Ammon's horn (tissue), 1 donor: Measurements from ENCODE around the gene PDSS2.
A peak's percentile ranks its signal among the peaks of the same experiment; 100 is the strongest.
"Not testable (repeated sequence)": the region's sequence is repeated elsewhere in the genome, so short reads cannot be mapped to it uniquely, and the experiment has no call there.

Experiments used
- DNase-seq: peaks from one replicate; pipeline ENCODE4 v3.0.0-alpha.2; 2016; ENCODE audit warnings: low spot score

PDSS2 gene, protein sequence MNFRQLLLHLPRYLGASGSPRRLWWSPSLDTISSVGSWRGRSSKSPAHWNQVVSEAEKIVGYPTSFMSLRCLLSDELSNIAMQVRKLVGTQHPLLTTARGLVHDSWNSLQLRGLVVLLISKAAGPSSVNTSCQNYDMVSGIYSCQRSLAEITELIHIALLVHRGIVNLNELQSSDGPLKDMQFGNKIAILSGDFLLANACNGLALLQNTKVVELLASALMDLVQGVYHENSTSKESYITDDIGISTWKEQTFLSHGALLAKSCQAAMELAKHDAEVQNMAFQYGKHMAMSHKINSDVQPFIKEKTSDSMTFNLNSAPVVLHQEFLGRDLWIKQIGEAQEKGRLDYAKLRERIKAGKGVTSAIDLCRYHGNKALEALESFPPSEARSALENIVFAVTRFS

DNA sequence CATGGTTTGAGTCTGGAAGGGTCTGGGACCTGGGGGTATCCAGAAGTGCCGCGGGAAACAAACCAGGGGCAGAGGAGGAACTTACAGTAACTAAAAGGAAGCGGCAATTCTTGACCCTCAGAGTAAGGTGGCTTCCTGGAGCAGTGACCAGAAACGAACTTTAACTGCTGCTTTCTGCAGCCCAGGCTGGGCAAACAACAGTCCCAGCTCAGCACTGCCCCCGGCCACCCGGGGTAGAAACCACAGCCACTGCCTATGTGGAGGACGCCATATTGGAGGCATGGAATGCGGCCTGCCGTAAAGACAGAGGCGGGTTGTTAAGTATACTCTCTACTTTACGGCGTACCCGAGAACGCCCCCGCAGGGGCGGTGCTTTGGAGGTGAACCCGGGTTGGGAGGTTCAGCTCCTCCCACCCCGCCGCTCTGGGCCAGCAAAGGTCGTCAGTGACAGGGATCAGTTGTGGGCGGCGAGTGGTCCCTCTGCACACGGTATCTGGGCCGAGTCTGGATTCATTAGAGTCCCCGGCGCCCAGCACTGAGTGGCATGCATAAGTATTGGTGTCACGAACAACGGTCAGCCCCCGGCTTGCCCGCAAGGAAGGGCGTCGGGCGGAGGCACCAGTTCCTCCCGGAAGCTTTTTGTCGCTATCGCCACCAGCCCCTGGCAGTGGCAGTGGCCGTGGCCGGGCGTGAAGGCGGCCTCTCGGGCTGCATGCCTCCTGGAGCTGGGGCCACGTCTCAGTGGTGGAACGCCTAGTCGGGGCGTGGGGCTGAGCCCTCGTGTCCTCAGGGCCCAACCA lies at the start of gene PDSS2:
Gene PDSS2, minus strand, starts transcription at position 282 of the 800 bp plus-strand sequence. Its CDS starts 279 bp downstream, at position 3.
- DNase-seq: peak; percentile 98

DNA sequence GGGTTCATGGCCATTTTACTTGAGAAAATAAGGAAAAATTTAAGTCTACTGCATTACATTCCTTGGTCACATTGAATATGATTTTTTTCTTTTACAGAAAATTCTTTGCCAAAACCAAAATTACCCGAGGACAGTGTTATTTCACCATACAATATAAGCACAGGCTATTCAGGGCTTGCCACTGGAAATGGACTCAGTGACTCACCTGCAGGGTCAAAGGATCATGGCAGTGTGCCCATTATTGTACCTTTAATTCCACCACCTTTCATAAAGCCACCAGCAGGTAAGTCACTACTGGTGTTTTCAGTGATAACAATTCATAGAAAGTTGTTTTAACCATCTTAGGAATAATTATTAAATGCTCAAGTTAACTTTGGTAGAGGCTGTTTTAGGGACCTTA lies 46.8 kb upstream of the PDSS2 start:
- DNase-seq: no peak

DNA sequence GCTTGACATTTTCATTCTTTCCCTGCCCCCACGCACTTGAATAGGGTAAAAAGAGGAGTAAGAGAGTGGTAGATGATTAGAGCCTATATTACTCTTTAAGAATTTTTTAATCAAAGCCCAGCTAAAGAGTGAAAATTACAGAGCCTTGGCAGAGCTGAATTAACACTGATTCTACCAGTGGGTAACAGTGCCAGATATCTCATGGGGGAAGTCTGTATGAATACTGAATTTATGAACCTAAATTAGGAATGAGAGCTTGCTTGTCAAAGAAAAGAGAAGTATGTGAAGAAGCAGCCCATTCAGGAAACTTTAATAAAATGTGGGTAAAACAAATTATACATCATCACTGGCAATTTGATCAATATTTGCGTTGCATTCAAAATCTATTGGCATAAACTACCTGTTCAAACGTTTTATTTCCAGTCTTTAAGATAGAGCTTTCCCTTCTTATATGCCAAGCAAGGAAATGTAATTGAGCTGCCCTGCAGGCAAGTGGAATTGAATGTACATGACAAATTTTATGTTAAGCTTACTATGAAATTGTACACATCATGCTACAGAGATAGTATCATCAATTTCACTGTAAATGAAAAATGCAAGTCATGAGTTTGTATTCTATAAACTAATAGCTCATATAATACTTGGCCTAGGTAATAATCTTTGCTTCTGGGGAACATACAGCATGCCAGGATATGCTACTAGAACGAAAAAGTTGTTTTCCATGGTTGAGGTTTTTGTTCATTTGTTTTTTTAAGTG lies 45.1 kb upstream of the PDSS2 start:
- no peak for DNase-seq

DNA sequence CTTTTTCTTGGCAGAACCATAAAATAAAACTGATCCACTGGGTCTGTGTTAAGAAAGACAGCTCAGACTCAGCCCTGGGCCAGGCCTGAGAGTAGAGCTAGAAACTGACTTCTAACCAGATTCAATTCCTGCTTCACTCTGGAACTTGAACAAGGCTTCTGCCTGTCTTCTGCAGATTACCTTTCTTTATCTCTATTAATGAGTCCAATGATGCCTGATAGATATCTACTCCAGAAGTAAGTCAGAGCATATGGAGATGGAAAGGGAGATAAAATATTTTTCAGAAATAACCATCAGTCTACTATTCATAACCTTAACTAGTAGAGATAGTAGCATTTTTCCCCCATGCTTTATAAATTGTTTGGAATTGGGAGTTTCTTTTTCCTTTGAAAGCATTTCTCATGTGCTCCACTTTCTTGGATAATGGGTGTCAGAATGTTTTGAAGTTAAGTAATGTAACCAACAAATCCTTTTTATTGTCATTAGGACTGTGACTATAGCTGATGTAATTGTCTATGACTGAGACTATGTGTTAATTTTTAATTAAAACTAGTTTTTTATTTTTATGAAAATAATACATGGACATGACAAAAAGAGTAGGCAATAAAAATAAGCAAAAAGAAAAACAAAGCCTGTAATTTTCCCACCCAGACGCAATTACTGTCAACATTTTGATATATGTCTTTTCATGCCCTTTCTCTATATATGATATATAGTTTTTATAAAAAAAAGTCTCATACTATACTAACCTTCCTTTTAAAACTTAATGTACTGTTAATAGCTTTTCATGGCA lies 37.7 kb upstream of the PDSS2 start:
- DNase-seq: no peak

DNA sequence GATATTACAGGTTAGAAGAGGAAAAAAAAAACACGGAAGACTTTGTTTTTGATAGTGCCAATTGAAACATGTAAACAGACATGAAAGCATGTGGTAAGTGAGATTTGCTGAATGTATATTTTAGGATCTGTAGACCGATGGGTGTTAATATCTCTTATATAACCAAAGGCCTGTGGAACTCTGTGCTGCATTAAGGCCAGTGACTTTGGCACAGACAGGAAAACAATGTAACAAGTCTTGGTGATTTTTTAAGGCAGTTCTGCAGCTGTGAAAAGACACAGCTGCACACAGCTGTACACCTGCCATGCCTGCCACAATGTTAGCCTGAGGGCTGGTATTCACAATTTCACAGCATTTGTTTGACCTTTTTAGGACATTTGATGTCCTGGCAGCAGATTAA lies 36.6 kb upstream of the PDSS2 start:
- DNase-seq: no peak

DNA sequence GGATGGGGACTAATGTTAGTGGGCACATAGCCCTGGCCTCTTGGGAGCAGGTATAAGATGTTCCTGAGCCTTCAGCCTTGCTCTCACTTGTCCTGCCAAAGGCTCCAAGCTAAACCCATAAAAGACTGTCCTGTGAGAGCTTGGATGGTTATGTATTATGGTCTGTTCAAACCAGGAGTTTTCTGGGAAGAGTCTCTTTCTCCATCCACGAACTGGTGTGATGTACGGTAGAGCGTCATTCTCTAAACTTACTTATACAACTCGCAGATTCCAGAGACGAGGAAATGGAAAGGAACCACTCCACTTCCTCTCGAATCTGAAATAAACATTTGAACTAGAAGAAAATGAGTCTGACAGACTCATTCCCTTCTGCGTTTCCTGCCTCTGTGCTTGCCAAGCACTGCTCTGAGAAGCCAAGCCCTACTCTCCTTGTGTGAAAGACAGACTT lies 35.9 kb upstream of the PDSS2 start:
- peak; percentile 45 for DNase-seq

DNA sequence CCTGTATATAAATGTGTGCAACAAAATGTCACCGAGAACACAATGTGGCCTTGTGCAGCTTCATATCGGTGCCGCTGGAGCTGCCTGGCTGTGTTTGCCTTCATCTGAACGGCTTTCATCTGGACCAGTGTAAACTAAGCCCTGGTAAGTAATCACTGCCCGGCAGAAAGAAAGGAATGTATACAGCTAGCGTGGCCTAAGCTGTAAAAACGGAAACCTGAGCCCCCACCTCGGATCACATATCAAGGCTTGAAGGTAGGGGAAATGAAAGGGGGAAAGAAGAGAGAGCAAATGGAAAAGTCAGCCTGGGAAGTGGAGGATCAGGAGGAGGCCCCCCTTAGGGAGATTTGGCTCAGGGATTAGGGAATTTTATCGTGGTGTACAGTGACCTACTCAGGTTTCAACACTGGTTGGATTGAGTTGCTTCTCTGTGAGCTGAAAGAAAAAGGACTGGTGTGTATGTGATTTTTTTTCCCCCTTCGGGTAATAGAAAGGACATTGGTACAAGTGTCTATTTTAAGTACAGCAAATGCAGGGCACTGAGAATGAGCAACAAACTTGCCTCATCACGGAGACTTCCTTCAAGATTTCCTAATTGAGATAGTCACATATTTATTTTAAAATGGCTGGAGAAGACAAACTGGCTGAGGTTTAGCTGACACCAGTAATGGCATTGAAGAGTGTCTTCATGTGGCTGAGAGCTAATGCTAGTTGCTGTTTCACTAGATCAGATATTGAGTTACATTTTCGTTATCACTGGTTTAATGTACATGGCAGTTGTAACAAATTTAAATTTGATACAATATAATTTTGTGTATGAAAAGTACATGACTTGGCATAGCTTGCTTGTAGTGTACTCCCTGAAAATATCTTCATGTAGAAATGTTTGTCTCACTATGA lies 34.0 kb upstream of the PDSS2 start:
- DNase-seq: peak; percentile 84

DNA sequence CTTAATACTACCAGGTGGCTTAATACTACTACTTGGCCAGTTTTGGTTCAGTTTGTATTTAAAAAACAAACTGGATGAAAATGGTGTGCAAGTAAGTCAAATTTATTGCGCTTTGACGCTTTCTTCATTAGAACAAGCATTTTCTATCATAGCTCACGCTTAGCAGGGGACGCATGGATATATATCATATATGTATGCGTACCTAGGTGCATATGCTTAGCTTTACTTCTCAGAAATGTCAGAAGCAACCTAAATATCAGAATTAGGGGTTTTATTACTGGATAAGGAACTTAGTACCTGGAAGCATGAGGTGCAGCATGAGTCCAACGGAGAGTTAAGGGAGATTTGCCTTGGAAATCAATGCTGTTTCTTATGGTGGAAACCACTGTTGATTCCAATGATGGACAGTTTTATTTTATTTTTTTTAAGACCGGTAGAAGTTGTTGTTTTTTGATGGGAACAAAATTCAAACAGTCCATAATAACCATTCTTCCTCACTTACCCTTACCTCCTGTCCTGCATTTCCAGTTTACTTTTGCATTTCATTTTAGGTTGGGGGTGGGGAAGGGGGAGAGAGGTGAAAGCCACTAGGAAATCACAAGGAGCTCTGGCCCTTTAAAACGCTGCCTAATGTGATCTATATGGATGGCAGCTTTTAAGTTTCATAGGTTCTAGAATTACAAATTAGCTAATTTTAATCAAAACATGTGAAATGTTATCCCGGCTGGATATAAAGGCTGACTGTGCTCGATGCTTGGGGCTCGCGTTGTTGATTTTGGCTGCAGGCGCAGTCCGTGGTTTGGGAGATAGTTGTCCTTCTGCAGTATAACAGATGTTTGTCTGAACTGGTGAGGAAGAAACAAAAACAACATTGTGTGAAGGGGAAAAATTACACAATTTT lies 32.6 kb upstream of the PDSS2 start:
- DNase-seq: peak; percentile 91

DNA sequence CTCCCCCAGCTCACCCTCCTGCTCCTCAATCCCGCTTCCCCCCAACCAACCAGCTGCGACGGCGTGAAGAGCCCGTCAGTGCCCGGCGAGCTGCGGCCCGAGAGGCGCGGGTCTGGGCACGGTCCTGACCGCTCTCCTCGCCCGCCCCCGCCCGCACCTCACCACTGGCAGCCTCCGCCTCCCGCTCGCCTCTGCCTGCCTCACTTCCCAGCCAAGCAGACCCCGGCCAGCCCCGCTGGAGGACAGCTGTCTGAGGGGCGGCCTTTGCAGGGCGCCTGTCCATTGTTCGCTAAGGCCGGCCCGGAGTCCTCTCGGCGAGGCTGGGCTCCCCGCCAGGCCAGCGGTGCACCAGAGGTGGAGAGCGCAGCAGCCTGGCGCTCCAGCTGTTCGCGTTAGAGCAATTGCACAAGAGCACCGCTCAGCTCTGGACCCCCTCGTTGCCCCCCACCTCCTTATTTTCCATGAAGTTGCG lies 31.8 kb upstream of the PDSS2 start:
- peak; percentile 56 for DNase-seq

DNA sequence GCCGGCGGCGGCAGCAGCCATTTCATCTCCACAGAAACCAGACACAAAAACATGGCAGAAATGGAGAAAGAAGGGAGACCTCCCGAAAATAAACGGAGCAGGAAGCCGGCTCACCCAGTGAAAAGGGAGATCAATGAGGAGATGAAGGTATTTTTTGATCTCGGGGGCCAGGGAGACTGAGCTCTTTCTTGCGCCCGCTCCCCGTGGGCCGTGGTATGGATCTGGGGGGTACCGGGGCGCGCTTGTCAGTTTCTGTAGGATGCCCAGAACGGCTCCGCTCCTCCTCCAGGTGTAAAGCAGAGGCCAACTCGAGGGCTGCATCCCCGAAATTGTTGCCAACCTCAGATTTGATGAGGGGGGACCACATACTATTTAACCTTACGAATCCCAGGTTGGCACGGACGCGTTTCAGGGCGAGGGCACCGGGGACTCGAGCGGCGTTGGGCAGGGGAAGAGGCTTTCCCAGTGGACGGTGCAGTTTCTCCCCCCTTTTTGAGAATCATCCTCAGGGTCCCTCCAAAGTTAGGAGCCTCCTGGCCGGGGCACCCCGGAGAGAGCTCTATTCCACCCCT lies 31.3 kb upstream of the PDSS2 start:
- DNase-seq: peak; percentile 39

DNA sequence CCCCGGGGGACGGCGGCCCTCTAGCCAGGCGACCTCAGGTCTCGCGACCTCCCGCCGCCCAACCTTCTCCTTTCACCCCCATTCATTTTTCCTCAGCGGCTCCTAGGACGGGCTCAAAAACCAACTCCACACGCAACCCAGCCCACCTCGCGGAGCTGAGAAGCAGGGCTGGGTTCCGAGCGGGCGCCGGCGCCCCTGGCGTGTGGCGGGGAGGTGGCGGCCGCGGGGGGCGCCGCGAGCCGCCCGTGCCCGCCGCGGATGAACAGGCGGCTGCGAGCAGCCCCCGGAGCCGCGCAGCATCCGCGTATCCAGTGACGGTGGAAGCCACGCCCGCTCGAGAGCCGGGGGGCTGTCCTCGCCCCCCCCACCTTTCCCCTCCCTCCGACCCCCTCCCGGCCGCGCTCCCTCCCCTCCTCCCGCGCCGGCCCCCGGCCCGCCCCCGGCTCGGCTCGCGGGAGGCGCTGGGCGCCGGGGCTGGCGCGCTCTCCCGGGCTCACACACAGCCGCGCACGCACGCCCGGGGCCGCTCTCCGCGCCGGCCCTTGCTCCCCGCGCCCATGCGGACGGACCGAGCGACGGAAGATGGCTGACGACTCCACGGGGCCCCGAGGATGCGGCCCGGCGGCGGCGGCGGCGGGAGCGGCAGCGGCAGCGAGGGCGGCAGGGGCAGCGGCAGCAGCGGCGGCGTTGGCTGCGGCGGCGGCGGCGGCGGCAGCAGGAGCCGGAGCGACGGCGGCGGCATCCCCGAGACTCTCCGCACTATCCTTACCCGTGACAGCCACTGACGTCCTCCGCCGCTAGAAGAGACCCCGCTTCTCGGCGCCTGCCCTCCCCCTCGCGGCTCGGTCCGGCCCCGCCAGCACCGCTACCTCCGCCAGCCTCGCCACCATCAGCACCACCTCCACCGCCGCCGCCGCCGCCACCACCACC lies 30.5 kb upstream of the PDSS2 start, which contains the start of gene SOBP:
Gene SOBP, plus strand, starts transcription at position 482 of the 930 bp plus-strand sequence. CDS start 500 bp downstream, outside the sequence.
- DNase-seq: peak; percentile 83

DNA sequence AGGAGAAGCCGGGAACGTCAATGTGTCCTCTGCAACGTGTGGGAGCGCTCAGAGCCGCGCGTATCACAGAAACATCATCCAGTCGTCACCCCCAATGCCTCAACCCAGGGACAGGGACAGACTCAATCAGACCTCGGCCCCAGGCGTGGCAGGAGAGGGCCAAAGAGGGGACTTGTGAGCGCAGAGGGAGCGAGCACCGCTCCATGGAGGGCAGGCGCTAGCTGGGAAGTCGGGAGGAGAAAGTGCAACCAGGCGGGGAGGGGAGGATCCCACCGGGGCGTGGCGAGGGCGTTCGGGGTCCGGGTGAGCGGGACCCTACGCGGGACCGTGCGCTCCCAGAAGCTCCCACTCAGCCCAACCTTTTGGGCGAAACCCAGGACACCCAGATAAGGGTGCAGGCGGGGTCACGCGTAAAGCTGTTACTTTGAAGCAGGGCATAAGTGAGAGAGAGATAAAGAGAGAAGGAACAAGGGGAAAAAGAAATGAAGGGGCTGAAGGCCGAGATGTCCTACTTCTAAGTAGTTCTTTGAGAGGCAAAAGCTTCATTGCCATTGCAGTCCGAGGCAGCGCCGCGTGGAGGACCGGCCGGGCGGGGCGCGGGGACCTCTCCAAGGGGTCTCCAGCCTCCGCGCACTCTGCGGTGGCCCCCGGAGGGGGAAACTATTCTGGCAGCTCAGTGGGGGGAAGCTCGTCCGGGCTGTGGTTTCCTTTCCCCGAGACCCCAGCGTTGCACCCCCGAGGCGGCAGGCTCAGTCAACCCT lies 29.7 kb upstream of the PDSS2 start:
- peak; percentile 48 for DNase-seq

DNA sequence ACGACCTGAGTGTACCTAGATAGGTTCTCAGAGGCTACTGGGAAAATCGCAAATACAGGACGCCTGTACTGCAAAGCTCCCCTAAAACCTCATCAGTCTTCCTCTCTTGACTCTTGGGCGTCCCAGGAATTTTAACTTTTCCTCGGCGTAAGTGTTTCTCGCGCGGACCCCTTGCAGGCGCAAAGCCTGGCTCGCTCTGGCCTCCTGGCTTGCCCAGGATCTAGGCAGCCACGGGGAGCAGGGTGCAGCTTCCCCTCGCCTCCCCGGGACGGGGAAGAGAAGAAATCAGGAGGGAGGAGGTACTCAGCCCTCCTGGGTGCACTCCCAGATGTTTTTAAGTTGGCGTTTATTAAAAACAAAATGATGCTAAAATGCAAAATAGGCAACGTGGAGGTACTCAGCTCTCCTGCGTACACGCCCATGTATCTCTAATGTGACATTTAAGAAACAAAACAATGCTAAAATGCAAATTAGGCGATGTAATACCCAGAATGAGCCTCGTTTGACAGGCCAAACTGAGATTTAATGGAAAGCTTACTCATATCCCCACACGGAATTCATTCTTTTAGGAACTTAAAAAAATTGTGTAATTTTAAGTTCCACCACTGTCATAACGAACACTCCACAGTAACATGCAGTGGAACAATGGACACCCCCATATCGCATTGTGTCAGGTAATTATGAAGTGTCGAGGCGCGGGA lies 29.0 kb upstream of the PDSS2 start:
- no peak for DNase-seq

DNA sequence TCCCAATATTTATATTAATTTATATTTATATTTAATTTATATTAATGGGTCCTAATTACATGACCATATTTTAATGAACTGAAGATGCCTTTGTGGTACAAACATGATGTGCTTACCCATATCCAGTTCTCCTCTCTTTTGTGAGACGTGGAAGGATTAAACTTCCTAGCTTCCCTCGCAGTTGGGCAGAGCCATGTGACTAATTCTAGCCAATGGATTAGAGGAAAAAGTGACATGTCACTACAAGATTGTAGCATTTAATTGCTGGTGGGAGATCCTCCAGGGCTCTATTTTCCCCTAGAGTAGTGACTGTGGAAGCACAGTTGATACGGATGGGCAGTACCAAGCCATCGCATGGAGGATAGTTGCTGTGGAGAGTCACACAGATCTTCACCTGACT lies 25.8 kb upstream of the PDSS2 start:
- no peak for DNase-seq

DNA sequence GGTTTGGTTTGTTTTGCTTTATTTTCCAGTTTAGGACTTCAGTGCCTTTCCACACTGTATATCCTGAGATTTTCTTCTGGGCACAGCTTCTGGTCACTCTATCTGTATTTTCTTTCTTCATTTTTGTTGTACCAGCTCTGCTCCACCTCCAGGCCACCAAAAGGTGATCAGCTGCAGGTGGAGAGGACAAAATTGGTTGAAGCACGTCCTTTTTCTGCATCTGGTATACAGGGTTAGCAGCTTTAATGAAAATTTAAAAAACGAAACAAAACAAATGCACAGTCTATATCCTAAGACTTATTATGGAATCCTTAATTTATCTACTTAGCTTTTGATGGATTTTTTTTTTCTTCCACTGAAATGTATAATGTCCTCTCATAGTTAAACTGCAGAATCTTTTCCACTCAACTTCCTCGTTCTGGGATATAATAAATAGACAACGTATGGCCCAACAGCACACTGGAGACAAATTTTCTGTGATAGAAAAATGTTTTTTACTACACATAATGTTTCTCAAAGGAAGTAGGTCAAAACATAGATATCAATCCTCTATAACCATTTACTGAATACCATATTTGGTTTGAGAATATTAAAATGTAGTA lies 19.8 kb upstream of the PDSS2 start:
- no peak for DNase-seq

DNA sequence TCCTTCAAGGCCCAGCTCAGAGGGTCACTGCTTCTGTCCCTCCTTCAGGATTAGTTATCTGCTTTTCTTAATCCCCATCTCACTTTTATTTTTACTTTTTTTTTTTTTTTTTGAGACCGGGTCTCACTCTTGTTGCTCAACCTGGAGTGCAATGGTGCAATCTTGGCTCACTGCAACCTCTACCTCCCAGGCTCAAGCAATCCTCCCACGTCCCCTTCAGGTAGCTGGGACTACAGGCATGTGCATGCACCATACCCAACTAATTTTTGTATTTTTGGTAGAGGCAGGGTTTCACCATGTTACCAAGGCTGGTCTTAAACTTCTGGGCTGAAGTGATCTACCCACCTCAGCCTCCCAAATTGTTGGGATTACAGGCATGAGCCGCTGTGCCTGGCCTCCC lies 16.5 kb upstream of the PDSS2 start:
- DNase-seq: not testable (repeated sequence)
